HG03095 (cell line): ENCODE results near the gene CEACAM1.
"Not testable (repeated sequence)": the region's sequence is repeated elsewhere in the genome, so short reads cannot be mapped to it uniquely, and the experiment has no call there.

Experiments
- ATAC-seq: cut with Tn5 transposase; IDR thresholded peaks from one replicate; pipeline ENCODE4 v1.9.1; 2021; ENCODE audit warnings: moderate library complexity; ENCODE audit not compliant: unreplicated experiment

CEACAM1 gene

DNA sequence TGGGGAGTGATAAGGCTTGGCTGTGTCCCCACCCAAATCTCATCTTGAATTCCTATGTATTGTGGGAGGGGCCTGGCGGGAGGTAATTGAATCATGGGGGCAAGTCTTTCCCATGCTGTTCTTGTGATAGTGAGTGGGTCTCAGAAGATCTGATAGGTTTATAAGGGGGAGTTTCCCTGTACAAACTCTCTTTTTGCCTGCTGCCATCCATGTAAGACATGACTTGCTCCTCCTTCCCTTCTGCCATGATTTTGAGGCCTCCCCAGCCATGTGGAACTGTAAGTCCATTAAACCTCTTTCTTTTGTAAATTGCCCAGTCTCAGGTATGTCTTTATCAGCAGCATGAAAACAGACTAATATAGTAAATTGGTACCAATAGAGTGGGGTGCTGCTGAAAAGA, 20.8 kb upstream of the CEACAM1 start:
- not testable (repeated sequence) for ATAC-seq

DNA sequence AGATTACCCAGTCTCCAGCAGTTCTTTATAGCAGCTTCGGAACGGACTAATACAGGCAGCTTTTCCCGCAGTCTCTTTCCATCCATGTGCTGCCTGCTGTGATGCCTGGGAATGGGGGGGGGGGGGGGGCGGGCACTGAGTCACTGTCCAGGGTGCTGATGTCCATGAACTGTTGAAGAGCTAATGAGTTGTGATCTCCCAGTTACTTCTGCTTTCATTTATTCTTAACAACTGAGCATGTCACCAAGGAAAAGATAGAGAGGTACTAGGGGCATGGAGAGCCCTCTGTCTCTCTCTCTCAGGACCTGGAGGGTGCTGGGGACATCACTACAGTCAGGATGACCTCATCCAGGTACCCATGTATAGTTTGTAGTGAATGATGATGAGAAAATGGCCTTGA, 20.3 kb upstream of the CEACAM1 start:
- ATAC-seq, result no peak

GRCh38 chr19:42547929-42548328, 19.6 kb upstream of the CEACAM1 start:
- no peak for ATAC-seq

DNA sequence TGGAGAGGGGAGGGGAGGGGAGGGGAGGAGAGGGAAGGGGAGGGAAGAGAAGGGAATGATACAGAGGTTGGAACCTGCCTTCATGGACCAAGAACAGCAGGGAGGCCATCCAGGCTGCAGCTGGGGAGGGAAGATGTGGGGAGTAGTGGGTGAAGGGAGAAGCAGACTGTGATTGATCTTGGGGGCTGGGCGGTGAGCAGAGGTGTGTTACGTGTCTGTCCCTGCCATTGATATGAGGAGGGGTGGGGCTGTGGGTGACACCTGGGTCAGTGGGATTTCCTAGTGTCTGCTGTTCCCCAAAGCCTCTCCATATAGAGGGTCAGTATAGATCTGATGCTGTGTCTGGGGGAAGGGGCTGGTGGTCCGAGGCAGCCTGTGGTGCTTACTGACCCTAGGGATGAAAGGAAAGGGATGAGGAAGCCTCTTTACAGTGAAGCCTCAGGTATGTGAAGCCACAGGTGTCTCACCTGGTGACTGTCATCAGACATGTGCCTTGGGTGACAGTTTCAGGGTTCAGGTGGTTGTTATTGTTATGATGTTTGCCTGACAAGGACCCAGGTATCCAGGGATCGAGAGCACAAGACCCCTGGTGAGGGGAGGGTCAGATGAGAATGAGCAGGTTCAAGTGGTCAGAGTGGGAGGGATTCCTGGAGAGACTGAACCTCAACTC, 18.7 kb upstream of the CEACAM1 start:
- ATAC-seq, result no peak

DNA sequence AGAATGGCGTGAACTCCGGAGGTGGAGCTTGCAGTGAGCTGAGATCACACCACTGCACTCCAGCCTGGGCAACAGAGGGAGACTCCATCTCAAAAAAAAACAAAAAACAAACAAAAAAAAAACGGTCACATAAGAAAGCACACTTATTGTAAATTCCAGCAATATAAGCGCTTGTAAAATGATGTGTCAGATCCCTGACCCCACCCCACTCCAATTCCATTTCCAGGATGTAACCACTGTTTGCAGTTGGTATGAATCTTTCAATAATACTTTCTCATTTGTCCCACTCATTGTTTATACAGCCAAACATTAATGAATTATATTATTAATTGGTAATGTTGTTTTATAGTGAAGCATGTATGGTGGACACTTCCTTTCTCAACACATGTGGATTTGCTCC, 15.9 kb upstream of the CEACAM1 start:
- no peak for ATAC-seq

DNA sequence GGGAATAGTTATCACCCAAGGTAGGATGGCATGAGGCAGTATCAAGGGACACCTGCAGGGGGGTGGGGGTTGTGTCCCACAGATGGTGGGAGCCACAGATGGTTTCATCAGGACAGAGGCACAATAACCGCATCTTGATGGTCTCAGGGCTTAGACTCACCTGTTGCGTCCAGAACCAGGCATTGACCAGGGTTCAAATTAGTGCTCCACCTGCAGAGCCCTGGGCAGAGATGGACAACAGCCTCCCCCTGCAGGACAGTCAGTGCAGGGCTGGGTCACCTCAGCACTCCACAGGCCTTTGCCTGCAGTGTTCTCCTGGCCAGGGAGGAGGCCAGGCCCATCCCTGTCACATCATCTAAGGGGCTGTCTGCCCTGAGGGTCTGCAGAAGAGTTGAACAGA, 14.5 kb upstream of the CEACAM1 start:
- no peak for ATAC-seq

- ATAC-seq, result no peak
These were observed 11.8 kb upstream of the CEACAM1 start for GRCh38 chr19:42540071-42540553.

- no peak for ATAC-seq
These were observed 10.8 kb upstream of the CEACAM1 start for GRCh38 chr19:42538841-42539709.

GRCh38 chr19:42535276-42535675, 7.0 kb upstream of the CEACAM1 start:
- ATAC-seq, result not testable (repeated sequence)

GRCh38 chr19:42534391-42534790, 6.1 kb upstream of the CEACAM1 start:
- no peak for ATAC-seq

DNA sequence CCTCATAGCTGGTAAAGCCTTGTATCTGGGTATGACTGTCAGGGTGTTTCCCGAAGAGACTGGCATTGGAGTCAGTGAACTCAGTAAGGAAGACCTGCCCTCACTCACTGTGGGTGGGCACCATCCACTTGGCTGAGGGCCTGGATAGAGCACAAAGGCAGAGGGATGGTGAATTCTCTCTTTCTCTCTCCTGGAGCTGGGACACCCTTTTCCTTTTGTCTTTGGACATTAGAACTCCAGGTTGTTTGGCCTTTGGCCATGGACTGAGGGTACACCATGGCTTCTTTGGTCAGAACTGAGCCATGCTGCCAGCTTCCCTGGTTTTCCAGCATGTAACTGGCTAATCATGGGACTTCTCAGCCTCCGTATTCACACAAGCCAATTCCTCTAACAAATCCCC, 4.6 kb upstream of the CEACAM1 start:
- ATAC-seq, result no peak

- no peak for ATAC-seq
These were observed 3.0 kb upstream of the CEACAM1 start for GRCh38 chr19:42531313-42531712.

- ATAC-seq, result no peak
These were observed 1.0 kb upstream of the CEACAM1 start for GRCh38 chr19:42529248-42529764.

DNA sequence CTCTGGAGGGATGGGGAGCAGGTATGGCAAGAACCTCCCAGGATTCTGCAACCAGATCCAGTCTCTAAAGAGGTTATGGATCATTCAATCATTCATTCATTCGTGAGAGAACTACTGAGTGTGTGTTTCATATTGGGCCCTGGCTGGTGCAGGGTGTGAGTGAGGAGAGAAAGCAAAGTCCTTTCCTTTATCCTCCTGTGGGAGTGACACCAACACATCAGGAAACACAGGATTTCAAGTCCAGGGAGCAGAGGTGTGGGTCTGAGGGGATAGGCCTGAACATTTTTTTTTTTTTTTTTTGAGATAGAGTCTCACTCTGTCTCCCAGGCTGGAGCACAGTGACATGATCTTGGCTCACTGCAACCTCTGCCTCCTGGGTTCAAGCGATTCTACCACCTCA, 3.3 kb downstream of the CEACAM1 start:
- no peak for ATAC-seq

DNA sequence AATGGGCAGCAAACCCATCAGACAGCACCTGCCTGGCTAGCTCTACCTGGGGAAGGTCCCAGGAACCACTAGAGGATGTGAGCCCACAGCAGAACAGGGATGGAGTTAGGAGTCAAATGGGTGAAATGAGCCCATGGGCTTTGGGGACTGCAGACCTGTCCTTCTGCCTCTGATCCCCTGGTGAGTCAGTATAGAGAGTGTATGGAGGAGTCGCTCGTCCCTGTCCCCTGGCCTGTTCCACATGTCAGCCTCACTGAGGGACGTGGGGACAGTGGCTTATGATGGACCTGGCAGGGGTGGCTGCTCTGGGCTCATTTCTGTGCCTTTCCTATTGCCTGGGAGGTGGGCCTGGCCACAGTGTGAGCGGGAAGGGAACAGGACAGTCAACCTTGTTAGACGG, 4.0 kb downstream of the CEACAM1 start:
- ATAC-seq, result no peak

DNA sequence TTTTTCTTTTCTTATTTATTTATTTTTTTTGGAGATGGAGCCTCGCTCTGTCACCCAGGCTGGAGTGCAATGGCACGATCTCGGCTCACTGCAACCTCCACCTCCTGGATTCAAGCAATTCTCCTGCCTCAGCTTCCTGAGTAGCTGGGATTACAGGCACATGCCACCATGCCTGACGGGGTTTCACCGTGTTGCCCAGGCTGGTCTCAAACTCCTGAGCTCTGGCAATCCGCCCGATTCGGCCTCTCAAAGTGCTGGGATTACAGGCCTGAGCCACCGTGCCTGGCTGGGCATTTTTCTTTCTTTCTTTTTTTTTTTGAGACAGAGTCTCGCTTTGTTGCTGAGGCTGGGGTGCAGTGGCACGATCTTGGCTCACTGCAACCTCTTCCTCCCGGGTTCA, 6.0 kb downstream of the CEACAM1 start:
- not testable (repeated sequence) for ATAC-seq

- no peak for ATAC-seq
These were observed 6.8 kb downstream of the CEACAM1 start for GRCh38 chr19:42521346-42522030.

GRCh38 chr19:42519108-42519507, 9.2 kb downstream of the CEACAM1 start:
- no peak for ATAC-seq

DNA sequence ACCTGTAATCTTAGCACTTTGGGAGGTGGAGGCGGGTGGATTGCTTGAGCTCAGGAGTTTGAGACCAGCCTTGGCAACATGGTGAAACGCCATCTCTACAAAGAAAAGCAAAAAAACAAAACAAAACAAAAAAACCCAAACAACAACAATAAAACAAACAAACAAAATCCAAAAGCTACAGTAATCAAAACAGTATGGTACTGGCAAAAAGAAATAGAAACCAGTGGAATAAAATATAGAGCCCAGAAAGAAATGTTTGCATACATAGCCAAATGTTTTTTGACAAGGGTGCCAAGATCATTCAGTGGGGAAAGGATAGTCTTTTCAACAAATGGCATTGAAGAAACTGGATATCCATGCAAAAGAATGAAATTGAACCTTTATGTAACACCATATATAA, 11.5 kb downstream of the CEACAM1 start:
- ATAC-seq, result no peak

GRCh38 chr19:42515241-42515832, 12.9 kb downstream of the CEACAM1 start:
- ATAC-seq, result no peak

GRCh38 chr19:42514449-42514848, 13.8 kb downstream of the CEACAM1 start:
- ATAC-seq, result no peak
